Fibroblast of the conjunctiva (primary cell): ENCODE data around the gene SMG6.
"Not testable (repeated sequence)": the region's sequence is repeated elsewhere in the genome, so short reads cannot be mapped to it uniquely, and the experiment has no call there.

Experiments used
- DNase-seq: peaks from one replicate; pipeline ENCODE4 v3.0.0-alpha.2; 2010; ENCODE audit warnings: low read depth

Gene SMG6

GRCh38 chr17:2025622-2026309 is 277.8 kb downstream of the SMG6 start:
- DNase-seq, result peak; percentile 37

- DNase-seq, result no peak
These were observed 278.4 kb downstream of the SMG6 start, which contains the start of gene RTN4RL1 for GRCh38 chr17:2025220-2025621. Gene RTN4RL1 (minus strand): TSS chr17:2025334. CDS start chr17:2024865, 469 bp downstream.

GRCh38 chr17:2024572-2025219 is 278.9 kb downstream of the SMG6 start:
- DNase-seq, result no peak

GRCh38 chr17:2023692-2024571 is 279.7 kb downstream of the SMG6 start:
- no peak for DNase-seq

- no peak for DNase-seq
These were observed 280.3 kb downstream of the SMG6 start for GRCh38 chr17:2023256-2023655.

- DNase-seq, result no peak
These were observed 280.8 kb downstream of the SMG6 start for GRCh38 chr17:2022647-2023240.

- DNase-seq, result no peak
These were observed 282.9 kb downstream of the SMG6 start for GRCh38 chr17:2020721-2021120.

- no peak for DNase-seq
These were observed 283.9 kb downstream of the SMG6 start for GRCh38 chr17:2019723-2020122.

GRCh38 chr17:2018716-2019510 is 284.7 kb downstream of the SMG6 start:
- no peak for DNase-seq

GRCh38 chr17:2017274-2017941 is 286.2 kb downstream of the SMG6 start:
- DNase-seq, result no peak

- no peak for DNase-seq
These were observed 287.1 kb downstream of the SMG6 start for GRCh38 chr17:2016494-2016893.

- no peak for DNase-seq
These were observed 288.3 kb downstream of the SMG6 start for GRCh38 chr17:2015314-2015713.

GRCh38 chr17:2013994-2014317 is 289.6 kb downstream of the SMG6 start:
- DNase-seq, result no peak

- DNase-seq, result not testable (repeated sequence)
These were observed 290.2 kb downstream of the SMG6 start for GRCh38 chr17:2013220-2013993.

- DNase-seq, result no peak
These were observed 291.1 kb downstream of the SMG6 start for GRCh38 chr17:2012499-2012898.

- DNase-seq, result peak; percentile 68
These were observed 291.9 kb downstream of the SMG6 start for GRCh38 chr17:2011411-2012371.
